Right lobe of liver (tissue), 6 donors: Measurements from ENCODE around the gene EID3. TPM values are rescaled to one million over a fixed set of nuclear protein-coding genes. Genes with fewer than 3 reads are reported as not detected.
"Not testable (repeated sequence)": the region's sequence is repeated elsewhere in the genome, so short reads cannot be mapped to it uniquely, and the experiment has no call there.

ENCODE experiments used
- ATAC-seq, 4 donors: fragments of 200-7000 bp; cut with Tn5 transposase; one replicate each; pipeline ENCODE4 v1.9.1; 2020; ENCODE audit warnings: mild to moderate bottlenecking in 4 of 4, moderate library complexity in 4 of 4
- DNase-seq, 3 donors: peaks; one replicate each; pipeline ENCODE4 v3.0.0-alpha.2; 2020
- H3K27ac ChIP-seq, 3 donors: fragments of 200-600 bp; one replicate each; pipeline ENCODE4 v1.8.0; 2022
- H3K27me3 ChIP-seq, 2 donors: fragments of 200-600 bp; one replicate each; pipeline ENCODE4 v1.8.0; 2022
- H3K36me3 ChIP-seq, 4 donors: fragments of 200-600 bp; sonication (generic) in 1 of 4; one replicate each; pipeline versions ENCODE4 v1.5.1 to v1.8.0; 2017 to 2022; ENCODE audit warnings: control low read depth in 1 of 4
- H3K4me1 ChIP-seq, 4 donors: fragments of 200-600 bp; sonication (generic) in 1 of 4; one replicate each; pipeline versions ENCODE4 v1.5.1 to v1.8.0; 2017 to 2022; ENCODE audit warnings: control low read depth in 1 of 4
- H3K4me3 ChIP-seq, 3 donors: fragments of 200-600 bp; one replicate each; pipeline ENCODE4 v1.8.0; 2022
- H3K9me3 ChIP-seq, 4 donors: fragments of 200-600 bp; sonication (generic) in 1 of 4; one replicate each; pipeline versions ENCODE4 v1.5.1 to v1.8.0; 2017 to 2022; ENCODE audit warnings: control low read depth in 1 of 4
- POLR2A ChIP-seq: fragments of 450-650 bp; IDR thresholded peaks from one replicate; pipeline ENCODE4 v1.6.1; 2017; ENCODE audit warnings: antibody characterized with exemption, mild to moderate bottlenecking
- WGBS: methylation state at CpG from one replicate; pipeline ENCODE4 v1.1.6; 2018; ENCODE audit warnings: low coverage, low lambda C conversion rate; ENCODE audit not compliant: insufficient coverage; ENCODE audit errors: missing lambda C conversion rate; 5-methylcytosine and 5-hydroxymethylcytosine counted together
- intact Hi-C, 2 donors: fragments of 100-400 bp; cut with DNase I; formaldehyde crosslinking; loops; one replicate each; pipeline versions ENCODE4 v1.11.2 to v1.14.1; 2022
- total RNA-seq, 6 experiments: library from RNA; depleted of rRNA in 2 of 6; stranded (reverse); fragments of >200 nt in 2 of 6; fragmentation: NEBNext Ultra II Directional in 3 of 6; extraction: Animal tissue kit (Norgen Biotek cat#: 25700) in 3 of 6; gene quantifications; one replicate each; pipeline versions ENCODE4 v1.1.0 to v1.2.4, GENCODE V29; 2016 to 2023
- TF ChIP-seq, protein P1 (sequence below), 4 donors: fragments of 200-600 bp in 3 of 4; fragments of 450-650 bp in 1 of 4; IDR thresholded peaks; one replicate each; pipeline versions ENCODE4 v1.5.1 to v1.8.0; 2016 to 2022; ENCODE audit warnings: antibody characterized with exemption in 4 of 4, mild to moderate bottlenecking in 2 of 4
- donor health status: DM: no; HTN: yes; CAD: no.
- donor health status: DM: no; HTN: no; CAD: no.
- donor health status: DM: no; HTN: no; CAD: no.
- donor health status: DM: no; HTN: yes; CAD: no.
- donor health status: DM: no; HTN: yes; CAD: no.

Gene EID3
- total RNA-seq, 6 experiments from 2014 or later: 1.1 to 7.3 (median 1.4) TPM

DNA sequence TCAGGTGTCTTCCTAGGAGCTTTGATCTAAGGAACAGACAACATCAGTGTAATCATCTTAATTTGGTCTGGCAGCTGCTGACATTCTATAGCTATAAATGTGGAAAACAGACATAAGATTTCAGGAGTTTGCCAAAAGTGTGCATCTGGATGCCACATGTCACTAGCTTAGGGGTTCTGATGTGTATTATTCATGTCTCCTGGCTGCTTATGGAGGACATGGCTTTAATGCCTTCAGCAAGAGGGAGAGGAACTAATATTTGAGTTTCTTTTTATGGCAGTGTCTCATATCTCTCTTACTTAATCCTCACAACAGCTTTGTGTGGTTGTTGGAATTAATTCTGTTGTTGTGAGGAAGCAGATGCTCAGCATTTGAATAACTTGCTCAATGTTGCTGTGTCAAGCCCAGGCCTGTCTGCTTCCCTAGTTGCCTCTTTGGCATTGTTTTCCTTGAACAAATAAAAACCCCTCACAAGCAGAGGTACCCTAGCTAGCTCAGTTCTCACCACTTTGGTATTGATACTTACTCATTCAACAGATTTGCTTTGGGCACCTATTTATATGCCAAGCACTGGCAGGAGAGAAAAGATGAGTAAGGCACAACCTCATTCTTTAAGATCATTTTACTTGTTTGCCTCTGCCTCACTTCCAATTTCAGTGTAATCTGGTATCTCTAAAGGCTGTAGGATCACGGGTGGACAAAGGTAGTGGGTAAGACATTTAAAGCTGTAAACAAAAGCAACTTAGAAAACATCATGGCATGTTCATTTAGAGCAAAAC lies 39.8 kb upstream of the EID3 start:
- no peaks in the 10 kb centered on the region for H3K36me3 ChIP-seq
- intact Hi-C loops: no loop called here
- H3K4me3 ChIP-seq: no peak overlapping the region
- ATAC-seq (no peak), DNase-seq (no peak)
- H3K27me3 ChIP-seq: no peaks in the 10 kb centered on the region
- WGBS: 38% methylated on average over 1 of the region's 1 CpG
- no peaks in the 10 kb centered on the region for H3K9me3 ChIP-seq
- no peak overlapping the region for H3K27ac ChIP-seq
- no peaks in the 10 kb centered on the region for H3K4me1 ChIP-seq
- TF ChIP-seq, protein P1, sequence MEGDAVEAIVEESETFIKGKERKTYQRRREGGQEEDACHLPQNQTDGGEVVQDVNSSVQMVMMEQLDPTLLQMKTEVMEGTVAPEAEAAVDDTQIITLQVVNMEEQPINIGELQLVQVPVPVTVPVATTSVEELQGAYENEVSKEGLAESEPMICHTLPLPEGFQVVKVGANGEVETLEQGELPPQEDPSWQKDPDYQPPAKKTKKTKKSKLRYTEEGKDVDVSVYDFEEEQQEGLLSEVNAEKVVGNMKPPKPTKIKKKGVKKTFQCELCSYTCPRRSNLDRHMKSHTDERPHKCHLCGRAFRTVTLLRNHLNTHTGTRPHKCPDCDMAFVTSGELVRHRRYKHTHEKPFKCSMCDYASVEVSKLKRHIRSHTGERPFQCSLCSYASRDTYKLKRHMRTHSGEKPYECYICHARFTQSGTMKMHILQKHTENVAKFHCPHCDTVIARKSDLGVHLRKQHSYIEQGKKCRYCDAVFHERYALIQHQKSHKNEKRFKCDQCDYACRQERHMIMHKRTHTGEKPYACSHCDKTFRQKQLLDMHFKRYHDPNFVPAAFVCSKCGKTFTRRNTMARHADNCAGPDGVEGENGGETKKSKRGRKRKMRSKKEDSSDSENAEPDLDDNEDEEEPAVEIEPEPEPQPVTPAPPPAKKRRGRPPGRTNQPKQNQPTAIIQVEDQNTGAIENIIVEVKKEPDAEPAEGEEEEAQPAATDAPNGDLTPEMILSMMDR (IDR thresholded peaks at IDR 0.05): no peak
- TF ChIP-seq POLR2A: no peak

- H3K27me3 ChIP-seq, intact Hi-C loops, H3K4me1 ChIP-seq, H3K27ac ChIP-seq, DNase-seq, H3K4me3 ChIP-seq, ATAC-seq, H3K9me3 ChIP-seq, H3K36me3 ChIP-seq: not testable (repeated sequence)
- WGBS: no CpG with 5 or more reads among the region's 24 CpGs
Observed at GRCh38 chr12:104265436-104265835, 38.1 kb upstream of the EID3 start.

GRCh38 chr12:104272938-104273337 lies 30.6 kb upstream of the EID3 start:
- DNase-seq: no peak
- H3K9me3 ChIP-seq: no peaks in the 10 kb centered on the region
- no peak for ATAC-seq
- intact Hi-C loops: no loop called here
- WGBS: 83% methylated on average over 2 of the region's 11 CpGs
- TF ChIP-seq, protein P1 (IDR thresholded peaks at IDR 0.05): no peak
- TF ChIP-seq POLR2A: no peak
- H3K27ac ChIP-seq: no peak overlapping the region
- H3K27me3 ChIP-seq: no peaks in the 10 kb centered on the region
- peaks cover 0 to 4% (median 0%) of the 10 kb centered on the region in 4 donors for H3K4me1 ChIP-seq
- H3K36me3 ChIP-seq: no peaks in the 10 kb centered on the region
- no peak overlapping the region for H3K4me3 ChIP-seq

- H3K36me3 ChIP-seq: no peaks in the 10 kb centered on the region
- ATAC-seq: no peak
- TF ChIP-seq POLR2A: no peak
- TF ChIP-seq, protein P1 (IDR thresholded peaks at IDR 0.05): no peak
- peaks cover 0 to 4% (median 0%) of the 10 kb centered on the region in 4 donors for H3K4me1 ChIP-seq
- intact Hi-C loops: no loop called here
- no peaks in the 10 kb centered on the region for H3K27me3 ChIP-seq
- H3K4me3 ChIP-seq: no peak overlapping the region
- H3K27ac ChIP-seq: no peak overlapping the region
- DNase-seq: no peak
- H3K9me3 ChIP-seq: no peaks in the 10 kb centered on the region
- 100% methylated on average over 5 of the region's 11 CpGs for WGBS
Observed at GRCh38 chr12:104273503-104273902, 30.0 kb upstream of the EID3 start.

DNA sequence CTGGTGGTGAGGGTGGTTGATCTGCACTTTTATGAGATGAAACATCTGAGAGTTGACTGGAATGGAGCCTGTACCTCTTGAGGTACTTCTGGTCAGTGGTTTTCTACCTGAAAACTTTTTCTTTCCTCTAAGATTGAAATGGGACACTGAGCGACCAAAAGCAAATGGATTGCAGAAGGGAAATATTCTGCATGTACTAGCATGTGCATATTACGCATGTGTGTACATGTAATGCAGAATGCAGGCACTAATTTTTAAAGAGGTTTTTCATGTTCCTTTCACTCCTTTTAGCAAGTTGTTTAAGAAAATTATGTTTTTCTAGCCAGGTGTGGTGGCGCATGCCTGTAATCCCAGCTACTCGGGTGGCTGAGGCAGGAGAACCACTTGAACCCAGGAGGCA lies 28.7 kb upstream of the EID3 start:
- 95% methylated on average over 4 of the region's 4 CpGs for WGBS
- H3K4me3 ChIP-seq: no peak overlapping the region
- intact Hi-C loops: no loop called here
- H3K36me3 ChIP-seq: no peaks in the 10 kb centered on the region
- H3K27me3 ChIP-seq: no peaks in the 10 kb centered on the region
- H3K9me3 ChIP-seq: no peaks in the 10 kb centered on the region
- DNase-seq (no peak), ATAC-seq (no peak)
- H3K27ac ChIP-seq: no peak overlapping the region
- H3K4me1 ChIP-seq: peaks cover 0 to 4% (median 0%) of the 10 kb centered on the region in 4 donors
- no peak for TF ChIP-seq POLR2A
- TF ChIP-seq, protein P1 (IDR thresholded peaks at IDR 0.05): no peak
